ENCODE data around the gene PLA2G2D. TPM values are rescaled to one million over a fixed set of nuclear protein-coding genes. Genes with fewer than 3 reads are reported as not detected.

Gene PLA2G2D
- polyA plus RNA-seq, 1 donor from 2014 or later: 10.1 TPM

- Mint-ChIP-seq H3K9me3 (no peaks in the 10 kb centered on the region), H3K27ac (peak overlapping the region; percentile 80 to 88 (median 85)), H3K27me3 (peaks cover 5% of the 10 kb centered on the region), H3K36me3 (no peaks in the 10 kb centered on the region), H3K4me3 (peak overlapping the region; percentile 19 to 85 (median 50)), H3K4me1 (peaks cover 33 to 49% (median 44%) of the 10 kb centered on the region in 3 donors)
These were observed 41.1 kb downstream of the PLA2G2D start for GRCh38 chr1:20078171-20078651.

GRCh38 chr1:20076710-20077461 is 42.5 kb downstream of the PLA2G2D start:
- H3K4me1 Mint-ChIP-seq: peaks cover 37 to 61% (median 55%) of the 10 kb centered on the region in 3 donors
- H3K27me3 Mint-ChIP-seq: peaks cover 5% of the 10 kb centered on the region
- H3K9me3 Mint-ChIP-seq: no peaks in the 10 kb centered on the region
- H3K27ac Mint-ChIP-seq: no peak overlapping the region
- H3K4me3 Mint-ChIP-seq: peak overlapping the region in 3 of 4 donors; percentile 28 to 65 (median 63)
- H3K36me3 Mint-ChIP-seq: no peaks in the 10 kb centered on the region

GRCh38 chr1:20076223-20076622 is 43.1 kb downstream of the PLA2G2D start:
- H3K36me3 Mint-ChIP-seq: no peaks in the 10 kb centered on the region

GRCh38 chr1:20075345-20075744 is 44.0 kb downstream of the PLA2G2D start:
- Mint-ChIP-seq H3K4me3 (no peak overlapping the region), H3K4me1 (peaks cover 28 to 47% (median 46%) of the 10 kb centered on the region in 3 donors), H3K27me3 (peaks cover 2% of the 10 kb centered on the region), H3K27ac (peak overlapping the region in 1 of 3 donors; percentile 21), H3K9me3 (no peaks in the 10 kb centered on the region), H3K36me3 (no peaks in the 10 kb centered on the region)

More at GRCh38 chr1:20076223-20076622, 43.1 kb downstream of the PLA2G2D start:
- no peak overlapping the region for H3K27ac Mint-ChIP-seq
- H3K27me3 Mint-ChIP-seq: peaks cover 5% of the 10 kb centered on the region
- peak overlapping the region in 1 of 4 donors; percentile 28 for H3K4me3 Mint-ChIP-seq
- H3K4me1 Mint-ChIP-seq: peaks cover 36 to 56% (median 53%) of the 10 kb centered on the region in 3 donors
- H3K9me3 Mint-ChIP-seq: no peaks in the 10 kb centered on the region

GRCh38 chr1:20074725-20075171 is 44.6 kb downstream of the PLA2G2D start:
- Mint-ChIP-seq H3K36me3 (no peaks in the 10 kb centered on the region), H3K27ac (peak overlapping the region in 1 of 3 donors; percentile 21), H3K9me3 (no peaks in the 10 kb centered on the region), H3K27me3 (peaks cover 2% of the 10 kb centered on the region), H3K4me1 (peaks cover 25 to 46% (median 45%) of the 10 kb centered on the region in 3 donors), H3K4me3 (no peak overlapping the region)

GRCh38 chr1:20074055-20074724 is 45.1 kb downstream of the PLA2G2D start:
- Mint-ChIP-seq H3K36me3 (no peaks in the 10 kb centered on the region), H3K4me1 (peaks cover 22 to 43% (median 42%) of the 10 kb centered on the region in 3 donors), H3K9me3 (no peaks in the 10 kb centered on the region), H3K27ac (no peak overlapping the region), H3K4me3 (no peak overlapping the region), H3K27me3 (peaks cover 2% of the 10 kb centered on the region)

- peaks cover 15 to 34% (median 33%) of the 10 kb centered on the region in 3 donors for H3K4me1 Mint-ChIP-seq
- H3K4me3 Mint-ChIP-seq: peak overlapping the region in 2 of 4 donors; percentile 36 to 56
- H3K9me3 Mint-ChIP-seq: no peaks in the 10 kb centered on the region
- no peaks in the 10 kb centered on the region for H3K27me3 Mint-ChIP-seq
- peak overlapping the region in 1 of 3 donors; percentile 12 for H3K27ac Mint-ChIP-seq
- H3K36me3 Mint-ChIP-seq: no peaks in the 10 kb centered on the region
These were observed 46.1 kb downstream of the PLA2G2D start for GRCh38 chr1:20073256-20073655.

- Mint-ChIP-seq H3K36me3 (no peaks in the 10 kb centered on the region), H3K4me3 (peak overlapping the region in 2 of 4 donors; percentile 36 to 56), H3K27me3 (no peaks in the 10 kb centered on the region), H3K4me1 (peaks cover 13 to 29% (median 28%) of the 10 kb centered on the region in 3 donors), H3K9me3 (no peaks in the 10 kb centered on the region), H3K27ac (peak overlapping the region in 1 of 3 donors; percentile 18)
These were observed 46.6 kb downstream of the PLA2G2D start for GRCh38 chr1:20072771-20073170.

- no peaks in the 10 kb centered on the region for H3K27me3 Mint-ChIP-seq
- no peak overlapping the region for H3K27ac Mint-ChIP-seq
- no peaks in the 10 kb centered on the region for H3K9me3 Mint-ChIP-seq
- peaks cover 13 to 20% (median 18%) of the 10 kb centered on the region in 3 donors for H3K4me1 Mint-ChIP-seq
- H3K4me3 Mint-ChIP-seq: no peak overlapping the region
- no peaks in the 10 kb centered on the region for H3K36me3 Mint-ChIP-seq
These were observed 47.9 kb downstream of the PLA2G2D start for GRCh38 chr1:20071416-20071815.

- Mint-ChIP-seq H3K9me3 (no peaks in the 10 kb centered on the region), H3K36me3 (peaks cover 2% of the 10 kb centered on the region), H3K27me3 (no peaks in the 10 kb centered on the region), H3K4me1 (peaks cover 12 to 18% (median 16%) of the 10 kb centered on the region in 3 donors), H3K27ac (no peak overlapping the region), H3K4me3 (no peak overlapping the region)
These were observed 49.0 kb downstream of the PLA2G2D start for GRCh38 chr1:20070357-20070756.

GRCh38 chr1:20069874-20070273 is 49.5 kb downstream of the PLA2G2D start, which contains the start of gene PLA2G5:
Gene PLA2G5 (plus strand): TSS chr1:20070194. CDS start chr1:20084831, 14,637 bp downstream.
- Mint-ChIP-seq H3K27ac (no peak within 1 kb of the TSS), H3K36me3 (peaks cover 2% of the 10 kb centered on the region), H3K27me3 (no peaks in the 10 kb centered on the region), H3K4me1 (peaks cover 12 to 18% (median 14%) of the 10 kb centered on the region in 3 donors), H3K4me3 (no peak within 1 kb of the TSS), H3K9me3 (no peaks in the 10 kb centered on the region)

GRCh38 chr1:20068722-20069121 is 50.6 kb downstream of the PLA2G2D start:
- Mint-ChIP-seq H3K9me3 (no peaks in the 10 kb centered on the region), H3K27me3 (no peaks in the 10 kb centered on the region), H3K4me1 (peaks cover 8 to 15% (median 14%) of the 10 kb centered on the region in 3 donors), H3K27ac (no peak overlapping the region), H3K4me3 (no peak overlapping the region), H3K36me3 (peaks cover 2% of the 10 kb centered on the region)

- no peaks in the 10 kb centered on the region for H3K9me3 Mint-ChIP-seq
- H3K27me3 Mint-ChIP-seq: no peaks in the 10 kb centered on the region
- H3K27ac Mint-ChIP-seq: no peak overlapping the region
- H3K36me3 Mint-ChIP-seq: peaks cover 2% of the 10 kb centered on the region
- peaks cover 16 to 25% (median 19%) of the 10 kb centered on the region in 3 donors for H3K4me1 Mint-ChIP-seq
- no peak overlapping the region for H3K4me3 Mint-ChIP-seq
These were observed 55.5 kb downstream of the PLA2G2D start for GRCh38 chr1:20063861-20064292.

Data from IgD-negative memory B cell (primary cell).